Breast epithelium (tissue), 3 donors: Measurements from ENCODE around the gene PTPN14.

Source experiments
- POLR2AphosphoS5 ChIP-seq, 3 donors: sonication (generic); formaldehyde crosslinking; IDR thresholded peaks; one replicate each; pipeline ENCODE4 v1.6.1; 2017; ENCODE audit warnings: antibody characterized with exemption in 3 of 3
- TF ChIP-seq, protein P1 (sequence below), 3 donors: fragments of 450-650 bp; IDR thresholded peaks; one replicate each; pipeline ENCODE4 v1.5.1; 2016 to 2017; ENCODE audit warnings: antibody characterized with exemption in 3 of 3, mild to moderate bottlenecking in 3 of 3, moderate library complexity in 3 of 3

DNA sequence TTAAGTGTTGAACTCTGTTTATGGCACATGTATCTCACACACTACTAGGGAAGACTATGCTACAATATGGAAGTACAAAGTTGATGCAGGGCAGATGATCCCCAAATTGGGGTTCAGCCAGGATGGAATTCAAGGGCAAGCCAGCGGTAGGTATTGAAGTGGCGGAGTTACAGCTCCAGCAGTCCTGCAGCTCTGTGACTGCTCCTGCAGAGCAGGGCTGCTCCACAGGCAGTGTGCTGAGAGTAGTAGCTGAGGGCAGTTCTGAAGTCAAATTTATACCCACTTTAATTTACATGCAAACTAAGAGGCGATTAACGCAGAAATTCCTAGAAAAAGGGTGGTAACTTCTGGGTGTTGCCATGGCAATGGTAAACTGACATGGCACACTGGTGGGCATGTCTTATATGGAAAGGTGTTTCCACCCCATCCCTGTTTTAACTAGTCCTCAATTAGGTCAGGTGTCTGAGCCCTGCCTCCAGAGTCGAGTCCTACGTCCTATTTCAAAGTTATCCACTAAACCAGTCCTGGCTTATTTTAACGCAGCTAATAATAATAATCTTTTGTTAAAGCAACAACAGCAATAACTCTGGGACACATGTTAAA, 31.0 kb upstream of the PTPN14 start:
- TF ChIP-seq, protein P1, sequence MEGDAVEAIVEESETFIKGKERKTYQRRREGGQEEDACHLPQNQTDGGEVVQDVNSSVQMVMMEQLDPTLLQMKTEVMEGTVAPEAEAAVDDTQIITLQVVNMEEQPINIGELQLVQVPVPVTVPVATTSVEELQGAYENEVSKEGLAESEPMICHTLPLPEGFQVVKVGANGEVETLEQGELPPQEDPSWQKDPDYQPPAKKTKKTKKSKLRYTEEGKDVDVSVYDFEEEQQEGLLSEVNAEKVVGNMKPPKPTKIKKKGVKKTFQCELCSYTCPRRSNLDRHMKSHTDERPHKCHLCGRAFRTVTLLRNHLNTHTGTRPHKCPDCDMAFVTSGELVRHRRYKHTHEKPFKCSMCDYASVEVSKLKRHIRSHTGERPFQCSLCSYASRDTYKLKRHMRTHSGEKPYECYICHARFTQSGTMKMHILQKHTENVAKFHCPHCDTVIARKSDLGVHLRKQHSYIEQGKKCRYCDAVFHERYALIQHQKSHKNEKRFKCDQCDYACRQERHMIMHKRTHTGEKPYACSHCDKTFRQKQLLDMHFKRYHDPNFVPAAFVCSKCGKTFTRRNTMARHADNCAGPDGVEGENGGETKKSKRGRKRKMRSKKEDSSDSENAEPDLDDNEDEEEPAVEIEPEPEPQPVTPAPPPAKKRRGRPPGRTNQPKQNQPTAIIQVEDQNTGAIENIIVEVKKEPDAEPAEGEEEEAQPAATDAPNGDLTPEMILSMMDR (IDR thresholded peaks at IDR 0.05), result no peak
- no peak for TF ChIP-seq POLR2AphosphoS5 (IDR thresholded peaks at IDR 0.05)
